ENCODE measurements around the gene STIM1.

Gene STIM1

DNA sequence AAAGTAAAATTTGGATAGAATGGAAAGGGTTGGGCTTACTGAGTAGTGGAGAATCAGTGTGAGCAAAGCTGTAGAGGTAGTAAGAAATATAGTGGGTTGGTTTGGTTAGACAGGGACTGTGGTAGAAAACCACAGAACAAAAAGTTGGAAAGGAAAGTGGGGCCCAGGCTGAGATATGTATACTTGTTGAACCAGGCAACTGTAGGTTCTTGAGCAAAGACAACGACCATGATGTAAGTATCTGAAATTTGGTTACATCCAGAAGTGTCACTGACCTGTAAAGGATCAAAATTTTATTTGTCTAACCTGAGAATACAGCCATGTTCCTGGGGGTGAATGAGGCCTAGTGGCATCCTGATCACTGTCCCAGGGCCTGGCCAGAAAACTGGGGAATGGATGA, 114.1 kb downstream of the STIM1 start:
- no peak overlapping the region for H3K4me3 ChIP-seq (ENCODE audit: insufficient read length, low read depth)
- no peak overlapping the region for H3K9ac ChIP-seq (ENCODE audit: insufficient read length, low read depth)
- TF ChIP-seq SUZ12 (IDR thresholded peaks at IDR 0.05; ENCODE audit: extremely low read depth, insufficient read depth, insufficient read length): no peak
- no peak for TF ChIP-seq YY1 (IDR thresholded peaks at IDR 0.05; ENCODE audit: insufficient read depth, insufficient read length)
- no peak for TF ChIP-seq ZNF274 (IDR thresholded peaks at IDR 0.05; ENCODE audit: low read depth, low read length)
- DNase-seq (ENCODE audit: low read depth, low spot score): no peak
- no peaks in the 10 kb centered on the region for H3K9me3 ChIP-seq (ENCODE audit: insufficient read depth, low read length)
- no peaks in the 10 kb centered on the region for H3K36me3 ChIP-seq (ENCODE audit: insufficient read depth, insufficient read length, low read length)
- no peaks in the 10 kb centered on the region for H3K27me3 ChIP-seq (ENCODE audit: insufficient read depth, insufficient read length)
- H3K4me1 ChIP-seq (ENCODE audit: insufficient read depth, insufficient read length): no peaks in the 10 kb centered on the region

DNA sequence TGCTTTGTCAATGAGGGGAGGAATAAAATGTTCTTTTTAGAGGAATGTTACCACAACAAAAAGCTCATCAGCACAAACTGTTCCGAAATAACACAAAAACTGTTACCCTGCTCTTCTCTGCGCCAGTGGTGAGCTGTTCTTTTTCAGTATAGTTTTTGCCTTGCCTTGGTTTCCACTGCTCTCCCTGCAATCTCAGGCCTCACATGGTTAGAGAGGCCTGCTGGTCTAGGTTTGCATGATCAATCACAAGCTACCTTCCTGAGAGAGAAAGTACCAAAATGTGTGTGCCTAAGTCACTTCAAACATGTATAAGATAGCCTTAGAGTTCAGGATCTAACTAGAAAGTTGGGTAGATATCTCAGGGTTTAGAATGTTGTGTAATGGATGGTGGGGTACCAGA, 114.6 kb downstream of the STIM1 start:
- no peaks in the 10 kb centered on the region for H3K4me1 ChIP-seq (ENCODE audit: insufficient read depth, insufficient read length)
- H3K9ac ChIP-seq (ENCODE audit: insufficient read length, low read depth): no peak overlapping the region
- H3K36me3 ChIP-seq (ENCODE audit: insufficient read depth, insufficient read length, low read length): no peaks in the 10 kb centered on the region
- TF ChIP-seq YY1 (IDR thresholded peaks at IDR 0.05; ENCODE audit: insufficient read depth, insufficient read length) (no peak), ZNF274 (IDR thresholded peaks at IDR 0.05; ENCODE audit: low read depth, low read length) (no peak), SUZ12 (IDR thresholded peaks at IDR 0.05; ENCODE audit: extremely low read depth, insufficient read depth, insufficient read length) (no peak)
- no peaks in the 10 kb centered on the region for H3K9me3 ChIP-seq (ENCODE audit: insufficient read depth, low read length)
- DNase-seq (ENCODE audit: low read depth, low spot score): no peak
- H3K27me3 ChIP-seq (ENCODE audit: insufficient read depth, insufficient read length): no peaks in the 10 kb centered on the region
- no peak overlapping the region for H3K4me3 ChIP-seq (ENCODE audit: insufficient read length, low read depth)

DNA sequence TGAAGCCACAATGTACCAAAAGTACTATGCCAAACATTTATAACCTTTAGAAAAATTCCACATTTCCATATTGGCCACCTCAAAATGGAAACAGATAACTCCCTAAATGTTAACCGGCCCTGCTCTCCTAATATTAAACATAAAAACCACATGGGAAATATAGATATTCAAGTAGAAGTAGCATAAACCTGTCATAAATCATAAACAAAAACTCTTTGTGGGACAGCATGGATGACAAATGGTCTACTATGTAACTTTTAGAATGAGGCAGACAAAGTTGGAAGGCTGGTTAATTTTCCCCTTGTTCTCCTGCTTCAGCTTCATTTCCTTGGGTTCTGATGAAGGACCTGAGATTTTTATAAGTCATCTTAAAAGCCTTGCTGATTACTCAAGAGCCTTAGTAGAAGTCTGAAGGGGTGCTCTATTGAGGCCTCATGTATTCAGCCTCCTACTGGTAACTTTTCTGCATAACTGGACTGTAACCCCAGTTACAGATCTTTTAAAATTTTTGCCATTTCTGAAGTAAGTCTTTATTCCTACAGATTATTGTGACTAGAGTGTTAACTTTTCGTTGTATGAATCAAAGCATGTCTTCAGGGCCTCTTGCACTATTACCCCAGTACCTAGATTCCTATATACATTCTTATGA, 116.4 kb downstream of the STIM1 start:
- no peak for DNase-seq (ENCODE audit: low read depth, low spot score)
- H3K36me3 ChIP-seq (ENCODE audit: insufficient read depth, insufficient read length, low read length): no peaks in the 10 kb centered on the region

DNA sequence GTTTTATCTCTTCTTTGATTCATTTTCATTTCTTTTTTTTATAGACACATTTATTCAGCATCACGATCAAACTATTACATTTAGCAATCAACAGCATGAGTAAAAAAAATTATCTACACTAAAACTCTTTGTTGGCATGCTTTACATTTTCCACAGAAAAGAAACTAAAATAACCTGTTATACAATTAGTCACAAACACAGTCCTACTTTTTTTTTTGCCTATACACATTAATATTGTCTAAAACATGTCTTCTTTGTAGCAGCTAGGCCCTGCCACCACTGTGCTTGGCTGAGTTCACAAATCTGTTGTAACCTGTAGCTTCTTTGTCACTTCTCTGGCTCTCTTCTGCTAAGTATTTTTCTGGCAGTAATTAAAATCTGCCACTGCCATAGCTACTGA, 117.0 kb downstream of the STIM1 start:
- Histone ChIP-seq H3K27me3 (ENCODE audit: insufficient read depth, insufficient read length) (no peaks in the 10 kb centered on the region), H3K9ac (ENCODE audit: insufficient read length, low read depth) (no peak overlapping the region), H3K4me1 (ENCODE audit: insufficient read depth, insufficient read length) (no peaks in the 10 kb centered on the region), H3K4me3 (ENCODE audit: insufficient read length, low read depth) (no peak overlapping the region), H3K36me3 (ENCODE audit: insufficient read depth, insufficient read length, low read length) (no peaks in the 10 kb centered on the region), H3K9me3 (ENCODE audit: insufficient read depth, low read length) (no peaks in the 10 kb centered on the region)
- DNase-seq (ENCODE audit: low read depth, low spot score): no peak
- TF ChIP-seq ZNF274 (IDR thresholded peaks at IDR 0.05; ENCODE audit: low read depth, low read length): no peak
- TF ChIP-seq YY1 (IDR thresholded peaks at IDR 0.05; ENCODE audit: insufficient read depth, insufficient read length): no peak
- no peak for TF ChIP-seq SUZ12 (IDR thresholded peaks at IDR 0.05; ENCODE audit: extremely low read depth, insufficient read depth, insufficient read length)

More for the DNA sequence above, 116.4 kb downstream of the STIM1 start:
- H3K4me1 ChIP-seq (ENCODE audit: insufficient read depth, insufficient read length): no peaks in the 10 kb centered on the region
- H3K9ac ChIP-seq (ENCODE audit: insufficient read length, low read depth): no peak overlapping the region
- no peak overlapping the region for H3K4me3 ChIP-seq (ENCODE audit: insufficient read length, low read depth)
- H3K27me3 ChIP-seq (ENCODE audit: insufficient read depth, insufficient read length): no peaks in the 10 kb centered on the region
- H3K9me3 ChIP-seq (ENCODE audit: insufficient read depth, low read length): no peaks in the 10 kb centered on the region
- TF ChIP-seq SUZ12 (IDR thresholded peaks at IDR 0.05; ENCODE audit: extremely low read depth, insufficient read depth, insufficient read length): no peak
- TF ChIP-seq YY1 (IDR thresholded peaks at IDR 0.05; ENCODE audit: insufficient read depth, insufficient read length): no peak
- TF ChIP-seq ZNF274 (IDR thresholded peaks at IDR 0.05; ENCODE audit: low read depth, low read length): no peak

DNA sequence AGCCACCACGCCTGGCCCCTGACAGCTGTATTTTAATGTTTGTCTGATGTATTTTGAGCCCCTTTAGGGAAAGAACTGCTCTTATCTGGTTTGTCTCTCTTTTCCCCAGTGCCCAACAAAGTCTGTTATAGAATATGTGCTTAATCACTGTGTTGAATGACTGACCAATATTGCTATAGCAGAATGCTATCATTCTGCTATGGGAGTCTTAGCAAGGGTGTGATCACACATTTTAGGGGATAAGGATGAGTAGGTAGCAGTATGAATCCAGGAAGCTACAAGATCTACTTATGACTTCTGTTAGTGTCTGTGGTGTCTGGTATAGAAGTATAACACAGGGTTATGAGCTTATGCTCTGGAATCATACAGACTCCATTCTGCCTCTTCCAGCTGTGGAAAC, 121.6 kb downstream of the STIM1 start:
- DNase-seq (ENCODE audit: low read depth, low spot score): no peak
- no peak overlapping the region for H3K9ac ChIP-seq (ENCODE audit: insufficient read length, low read depth)
- no peak overlapping the region for H3K4me3 ChIP-seq (ENCODE audit: insufficient read length, low read depth)
- no peak for TF ChIP-seq YY1 (IDR thresholded peaks at IDR 0.05; ENCODE audit: insufficient read depth, insufficient read length)
- TF ChIP-seq ZNF274 (IDR thresholded peaks at IDR 0.05; ENCODE audit: low read depth, low read length): no peak
- no peak for TF ChIP-seq SUZ12 (IDR thresholded peaks at IDR 0.05; ENCODE audit: extremely low read depth, insufficient read depth, insufficient read length)
- no peaks in the 10 kb centered on the region for H3K9me3 ChIP-seq (ENCODE audit: insufficient read depth, low read length)
- no peaks in the 10 kb centered on the region for H3K27me3 ChIP-seq (ENCODE audit: insufficient read depth, insufficient read length)
- H3K4me1 ChIP-seq (ENCODE audit: insufficient read depth, insufficient read length): no peaks in the 10 kb centered on the region
- H3K36me3 ChIP-seq (ENCODE audit: insufficient read depth, insufficient read length, low read length): no peaks in the 10 kb centered on the region

DNA sequence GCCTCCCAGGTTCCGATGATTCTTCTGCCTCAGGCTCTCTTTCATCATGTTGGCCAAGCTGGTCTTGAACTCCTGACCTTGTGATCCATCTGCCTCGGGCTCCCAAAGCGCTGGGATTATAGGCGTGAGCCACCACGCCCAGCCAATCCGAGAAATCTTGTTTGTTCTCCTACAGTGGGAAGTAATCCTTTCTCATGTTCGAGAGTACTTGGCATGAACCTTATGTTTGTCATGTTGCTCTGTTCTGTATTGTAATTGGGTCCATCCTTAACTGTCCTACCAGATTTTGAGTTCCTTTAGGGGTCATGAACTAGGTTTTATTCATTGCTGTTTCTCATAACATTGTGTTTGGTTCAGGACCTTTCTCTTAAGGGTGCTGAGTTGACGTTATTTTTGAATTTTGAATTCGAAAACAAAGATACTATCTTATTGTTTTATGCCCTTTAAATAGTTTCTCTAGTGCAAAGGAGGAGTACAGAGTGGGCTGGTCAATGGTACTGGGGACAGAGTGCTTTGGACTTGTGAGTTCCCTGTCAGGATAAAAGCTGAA, 125.7 kb downstream of the STIM1 start:
- Histone ChIP-seq H3K9me3 (ENCODE audit: insufficient read depth, low read length) (no peaks in the 10 kb centered on the region), H3K27me3 (ENCODE audit: insufficient read depth, insufficient read length) (no peaks in the 10 kb centered on the region), H3K9ac (ENCODE audit: insufficient read length, low read depth) (no peak overlapping the region), H3K4me1 (ENCODE audit: insufficient read depth, insufficient read length) (no peaks in the 10 kb centered on the region), H3K4me3 (ENCODE audit: insufficient read length, low read depth) (no peak overlapping the region), H3K36me3 (ENCODE audit: insufficient read depth, insufficient read length, low read length) (no peaks in the 10 kb centered on the region)
- no peak for DNase-seq (ENCODE audit: low read depth, low spot score)
- no peak for TF ChIP-seq SUZ12 (IDR thresholded peaks at IDR 0.05; ENCODE audit: extremely low read depth, insufficient read depth, insufficient read length)
- TF ChIP-seq YY1 (IDR thresholded peaks at IDR 0.05; ENCODE audit: insufficient read depth, insufficient read length): no peak
- TF ChIP-seq ZNF274 (IDR thresholded peaks at IDR 0.05; ENCODE audit: low read depth, low read length): no peak

DNA sequence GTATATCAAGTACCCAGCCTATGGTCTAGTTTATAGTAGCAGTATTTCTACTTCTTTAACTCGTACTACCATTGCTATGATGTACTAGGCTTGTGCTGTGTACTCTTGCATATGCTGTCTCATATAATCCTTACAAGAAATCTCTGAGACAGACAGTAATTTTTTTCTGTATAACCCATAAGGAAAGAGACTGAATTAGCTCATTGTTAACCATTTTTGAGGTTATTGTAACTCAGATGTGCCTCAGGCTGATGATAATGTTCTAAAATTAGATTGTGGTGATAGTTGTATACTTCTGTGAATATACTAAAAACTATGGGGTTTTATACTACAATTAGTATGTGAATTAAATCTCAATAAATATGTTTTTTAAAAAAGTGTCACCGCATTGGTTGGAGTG, 127.0 kb downstream of the STIM1 start:
- H3K4me1 ChIP-seq (ENCODE audit: insufficient read depth, insufficient read length): no peaks in the 10 kb centered on the region
- no peaks in the 10 kb centered on the region for H3K36me3 ChIP-seq (ENCODE audit: insufficient read depth, insufficient read length, low read length)
- H3K9ac ChIP-seq (ENCODE audit: insufficient read length, low read depth): no peak overlapping the region
- no peaks in the 10 kb centered on the region for H3K9me3 ChIP-seq (ENCODE audit: insufficient read depth, low read length)
- no peaks in the 10 kb centered on the region for H3K27me3 ChIP-seq (ENCODE audit: insufficient read depth, insufficient read length)
- no peak for DNase-seq (ENCODE audit: low read depth, low spot score)
- H3K4me3 ChIP-seq (ENCODE audit: insufficient read length, low read depth): no peak overlapping the region
- TF ChIP-seq SUZ12 (IDR thresholded peaks at IDR 0.05; ENCODE audit: extremely low read depth, insufficient read depth, insufficient read length) (no peak), ZNF274 (IDR thresholded peaks at IDR 0.05; ENCODE audit: low read depth, low read length) (no peak), YY1 (IDR thresholded peaks at IDR 0.05; ENCODE audit: insufficient read depth, insufficient read length) (no peak)
